ENCODE results near the gene SLC1A3. TPM values are rescaled to one million over a fixed set of nuclear protein-coding genes. Genes with fewer than 3 reads are reported as not detected.

SLC1A3 gene
- total RNA-seq, 1 experiment from 2014 or later: 18.6 TPM

- no peak overlapping the region for H3K4me2 ChIP-seq (ENCODE audit: insufficient read depth, insufficient read length, low read length)
- no peaks in the 10 kb centered on the region for H4K20me1 ChIP-seq (ENCODE audit: control insufficient read depth, insufficient read depth, insufficient read length)
- H3K27ac ChIP-seq (ENCODE audit: insufficient read length, low read depth, low read length): no peak overlapping the region
- WGBS (ENCODE audit: extremely low coverage, insufficient read length, low lambda C conversion rate): no CpG with 5 or more reads among the region's 1 CpG
- TF ChIP-seq CTCF (conservative IDR thresholded peaks at IDR 0.05): no peak
- no peak overlapping the region for H4K91ac ChIP-seq (ENCODE audit: insufficient read length, low read depth, low read length)
- no peaks in the 10 kb centered on the region for H3K9me3 ChIP-seq (ENCODE audit: control insufficient read depth, low read depth, low read length)
- H3K9ac ChIP-seq (ENCODE audit: extremely low read depth, insufficient read length, low read length): no peak overlapping the region
- no peak overlapping the region for H3K4me3 Mint-ChIP-seq
- no peak overlapping the region for H2BK5ac ChIP-seq (ENCODE audit: insufficient read length, low read length)
- H3K4me1 ChIP-seq (ENCODE audit: insufficient read depth, low read length): peaks cover 4% of the 10 kb centered on the region; the same call in 1 of the 2 replicates
- no peak overlapping the region for H3K27ac Mint-ChIP-seq
- H2BK120ac ChIP-seq (ENCODE audit: low read depth, low read length, poor library complexity, severe bottlenecking): no peak overlapping the region
- H3K36me3 Mint-ChIP-seq (ENCODE audit: insufficient read depth in 1 of 3, low read depth in 3 of 3): peaks cover 0 to 21% (median 2%) of the 10 kb centered on the region in 3 experiments; a peak in 3 of 7 replicates
- H3K18ac ChIP-seq (ENCODE audit: insufficient read length, low read depth, low read length): no peak overlapping the region
- no peak overlapping the region for H2AFZ ChIP-seq (ENCODE audit: low read length)
- peaks cover 7 to 10% of the 10 kb centered on the region in 2 experiments; a peak in 3 of 4 replicates for H3K4me1 Mint-ChIP-seq
- H2BK12ac ChIP-seq (ENCODE audit: insufficient read length, low read depth, low read length): no peak overlapping the region
- H4K5ac ChIP-seq (ENCODE audit: insufficient read length, low read depth, low read length): no peak overlapping the region
- H3K79me1 ChIP-seq (ENCODE audit: insufficient read depth, low read depth, low read length, poor library complexity, severe bottlenecking): peaks cover 2% of the 10 kb centered on the region
- no peaks in the 10 kb centered on the region for H3K23me2 ChIP-seq (ENCODE audit: insufficient read length, low read depth, low read length, poor library complexity, severe bottlenecking)
- no peak overlapping the region for H3K23ac ChIP-seq (ENCODE audit: insufficient read length, low read depth, low read length)
- H3K4ac ChIP-seq (ENCODE audit: low read depth, low read length): no peak overlapping the region
- no peak overlapping the region for H4K8ac ChIP-seq (replicated peaks; ENCODE audit: insufficient read length, low read depth, low read length)
- no peak for DNase-seq
- no peak overlapping the region for H2AK5ac ChIP-seq (ENCODE audit: insufficient read length, low read length)
- H3K56ac ChIP-seq (ENCODE audit: insufficient read length, low read depth, low read length): no peak overlapping the region
- no peaks in the 10 kb centered on the region for H3K27me3 Mint-ChIP-seq (ENCODE audit: low read depth)
- H3K27me3 ChIP-seq (ENCODE audit: insufficient read depth, low read length): no peaks in the 10 kb centered on the region
- no peaks in the 10 kb centered on the region for H3K9me3 Mint-ChIP-seq
- H2BK20ac ChIP-seq (ENCODE audit: low read depth, low read length, poor library complexity, severe bottlenecking): no peak overlapping the region
- no peaks in the 10 kb centered on the region for H3K79me2 ChIP-seq (ENCODE audit: insufficient read depth, low read length)
- H3K14ac ChIP-seq (ENCODE audit: insufficient read depth, low read length): no peak overlapping the region
- H3T11ph ChIP-seq (ENCODE audit: low read length): no peak overlapping the region
- H2BK15ac ChIP-seq (ENCODE audit: low read depth, low read length): no peak overlapping the region
Measured at GRCh38 chr5:36637516-36637915, 31.1 kb downstream of the SLC1A3 start.

Measured in H9 (cell line).